ENCODE data around the gene CXCL16. TPM values are rescaled to one million over a fixed set of nuclear protein-coding genes. Genes with fewer than 3 reads are reported as not detected.

The CXCL16 gene
- polyA plus RNA-seq, 2 of the 4 experiments (the other 2 are of a cell fraction) = 10.1 to 13.8 TPM

- CTCF ChIA-PET = interaction anchor here (0.8 to 9.4 kb wide), 17 partner anchors 12 to 200 kb away, joined by 3 to 271 read pairs (median 5); partner anchors contain the start of genes ARRB2, C17orf107, CHRNE and CXCL16
These were observed 46.8 kb upstream of the CXCL16 start for GRCh38 chr17:4786516-4786915.

GRCh38 chr17:4786106-4786511, 46.4 kb upstream of the CXCL16 start, which contains the start of gene VMO1:
Gene VMO1, minus strand, starts transcription at chr17:4786364. Its CDS starts 12 bp downstream, at chr17:4786352.
- Histone ChIP-seq H3K4me1 (peaks cover 26% of the 10 kb centered on the region), H3K27ac (peak within 1 kb of the TSS in 1 of 2 experiments; percentile 43; a peak in 2 of 6 replicates), H3K4me2 (peak within 1 kb of the TSS; percentile 68), H3K4me3 (no peak within 1 kb of the TSS), H3K9me3 (no peaks in the 10 kb centered on the region)
- ChIA-PET CTCF (interaction anchor here (0.8 to 9.4 kb wide), 14 partner anchors 11 to 201 kb away, joined by 3 to 271 read pairs (median 6); partner anchors contain the start of genes ARRB2, C17orf107, CHRNE and CXCL16), POLR2A (no interaction called here)
- DNase-seq (ENCODE audit: low read depth in 1 of 2, low spot score in 1 of 2) (no peak), FAIRE-seq (no peak), ATAC-seq (no peak)
- 84% methylated on average over 24 of the region's 24 CpGs for WGBS (ENCODE audit: missing lambda C conversion rate)
- no peak for TF ChIP-seq ZC3H11A (IDR thresholded peaks at IDR 0.05)
- TF ChIP-seq POLR2A (IDR thresholded peaks at IDR 0.05; ENCODE audit: low read length) = 0 out of 2 replicates have a peak, but pooled peaks have one; percentile 3
- TF ChIP-seq SREBF2 (IDR thresholded peaks at IDR 0.05) = no peak

More at GRCh38 chr17:4786516-4786915, 46.8 kb upstream of the CXCL16 start:
- DNase-seq (ENCODE audit: low read depth in 1 of 2, low spot score in 1 of 2) = no peak
- TF ChIP-seq ATOH8 (CRISPR knock-in tag; IDR thresholded peaks at IDR 0.05; ENCODE audit: low read depth) (no peak), ESRRA (IDR thresholded peaks at IDR 0.05; ENCODE audit: borderline replicate concordance, low read length) (no peak), FOSB (CRISPR knock-in tag; IDR thresholded peaks at IDR 0.05) (no peak), E2F6 (IDR thresholded peaks at IDR 0.05; ENCODE audit: borderline replicate concordance, low read depth) (no peak), MYC (IDR thresholded peaks at IDR 0.05; ENCODE audit: borderline replicate concordance, low read length) (no peak), ZC3H11A (IDR thresholded peaks at IDR 0.05) (no peak), KDM5A (IDR thresholded peaks at IDR 0.05) (no peak), NPAS2 (CRISPR knock-in tag; IDR thresholded peaks at IDR 0.05; ENCODE audit: borderline replicate concordance) (no peak), BCL3 (IDR thresholded peaks at IDR 0.05) (no peak), HEYL (CRISPR knock-in tag; IDR thresholded peaks at IDR 0.05) (no peak), POLR2AphosphoS2 (conservative IDR thresholded peaks at IDR 0.05; ENCODE audit: low read length) (no peak), CBX8 (IDR thresholded peaks at IDR 0.05) (no peak), EHF (CRISPR knock-in tag; IDR thresholded peaks at IDR 0.05) (no peak), GATA3 (IDR thresholded peaks at IDR 0.05; ENCODE audit: borderline replicate concordance) (no peak), TFCP2L1 (CRISPR knock-in tag; IDR thresholded peaks at IDR 0.05) (no peak), FOSL2 (IDR thresholded peaks at IDR 0.05) (no peak), FOSL2 (CRISPR knock-in tag; IDR thresholded peaks at IDR 0.05) (no peak), RNF2 (IDR thresholded peaks at IDR 0.05; ENCODE audit: borderline replicate concordance, low read depth) (no peak), PBX3 (IDR thresholded peaks at IDR 0.05) (no peak), ZFP36 (IDR thresholded peaks at IDR 0.05; ENCODE audit: borderline replicate concordance, partially characterized antibody) (no peak)
- no peak overlapping the region for H3K4me2 ChIP-seq
- H3K4me1 ChIP-seq = peaks cover 27% of the 10 kb centered on the region
- no peaks in the 10 kb centered on the region for H3K9me3 ChIP-seq
- H3K27ac ChIP-seq = peak overlapping the region in 1 of 2 experiments; percentile 43; a peak in 1 of 6 replicates
- POLR2A ChIA-PET = no interaction called here
- ATAC-seq = no peak
- 81% methylated on average over 6 of the region's 6 CpGs for WGBS (ENCODE audit: missing lambda C conversion rate)
- H3K4me3 ChIP-seq = no peak overlapping the region
- peak; percentile 13 for FAIRE-seq
